Astrocyte (in vitro differentiated cells and primary cell): Measurements from ENCODE around the gene MKKS. TPM values are rescaled to one million over a fixed set of nuclear protein-coding genes. Genes with fewer than 3 reads are reported as not detected.

Experiments
- DNase-seq: peaks from one replicate; pipeline ENCODE4 v3.0.0-alpha.2; 2010; ENCODE audit warnings: low read depth
- FAIRE-seq: peaks from 2 replicates; lab custom pipeline; 2011; peaks lifted over from hg19 to GRCh38; lab: Jason Lieb, UNC
- H2AFZ ChIP-seq: 2 replicates; pipeline ENCODE4 v1.6.0; 2012; ENCODE audit warnings: low read depth, low read length, inconsistent platforms
- H3K27ac ChIP-seq: 2 replicates; pipeline ENCODE4 v1.5.1; 2011; ENCODE audit warnings: low read depth, low read length, inconsistent platforms
- H3K27me3 ChIP-seq: 2 replicates; pipeline ENCODE4 v1.6.0; 2011; ENCODE audit warnings: low read length, inconsistent platforms; ENCODE audit not compliant: insufficient read depth
- H3K36me3 ChIP-seq: 2 replicates; pipeline ENCODE4 v1.5.1; 2011; ENCODE audit warnings: low read length, inconsistent platforms; ENCODE audit not compliant: insufficient read depth
- H3K4me1 ChIP-seq: 2 replicates; pipeline ENCODE4 v1.5.1; 2011; ENCODE audit warnings: low read length, inconsistent platforms; ENCODE audit not compliant: insufficient read depth
- H3K4me2 ChIP-seq: 2 replicates; pipeline ENCODE4 v1.6.0; 2012; ENCODE audit warnings: low read length, inconsistent platforms
- H3K4me3 ChIP-seq: 2 replicates; pipeline ENCODE4 v1.5.1; 2011; ENCODE audit warnings: low read depth, mild to moderate bottlenecking, low read length, inconsistent platforms; ENCODE audit not compliant: insufficient read depth
- H3K79me2 ChIP-seq: 2 replicates; pipeline ENCODE4 v1.6.0; 2012; ENCODE audit warnings: mild to moderate bottlenecking, low read length, inconsistent platforms; ENCODE audit not compliant: insufficient read depth
- H3K9ac ChIP-seq: 2 replicates; pipeline ENCODE4 v1.6.0; 2012; ENCODE audit warnings: mild to moderate bottlenecking, low read length, inconsistent platforms
- H3K9me3 ChIP-seq: 2 replicates; pipeline ENCODE4 v1.5.1; 2012; ENCODE audit warnings: low read depth, mild to moderate bottlenecking, low read length, inconsistent platforms; ENCODE audit not compliant: insufficient read depth
- H4K20me1 ChIP-seq: 2 replicates; pipeline ENCODE4 v1.6.0; 2012; ENCODE audit warnings: low read length, inconsistent platforms; ENCODE audit not compliant: insufficient read depth
- H3K27ac Mint-ChIP-seq: one replicate; pipeline ENCODE4 v1.8.0; 2021; ENCODE audit warnings: mild to moderate bottlenecking, mixed read lengths; ENCODE audit not compliant: unreplicated experiment
- H3K27me3 Mint-ChIP-seq: one replicate; pipeline ENCODE4 v1.8.0; 2021; ENCODE audit warnings: low read depth, mixed read lengths; ENCODE audit not compliant: unreplicated experiment
- H3K36me3 Mint-ChIP-seq: one replicate; pipeline ENCODE4 v1.8.0; 2021; ENCODE audit warnings: low read depth, mixed read lengths; ENCODE audit not compliant: unreplicated experiment
- H3K4me1 Mint-ChIP-seq: one replicate; pipeline ENCODE4 v1.8.0; 2021; ENCODE audit warnings: low read depth, mixed read lengths; ENCODE audit not compliant: unreplicated experiment
- H3K4me3 Mint-ChIP-seq: one replicate; pipeline ENCODE4 v1.8.0; 2021; ENCODE audit warnings: mild to moderate bottlenecking, moderate library complexity, mixed read lengths; ENCODE audit not compliant: unreplicated experiment
- H3K9me3 Mint-ChIP-seq: one replicate; pipeline ENCODE4 v1.8.0; 2021; ENCODE audit warnings: mild to moderate bottlenecking, mixed read lengths; ENCODE audit not compliant: unreplicated experiment
- EZH2 ChIP-seq: IDR thresholded peaks from 2 replicates; pipeline ENCODE4 v1.6.1; 2012; ENCODE audit warnings: mild to moderate bottlenecking, low read length, inconsistent platforms; ENCODE audit not compliant: insufficient read depth
- total RNA-seq: library from RNA; stranded (reverse); gene quantifications from 2 replicates; pipeline ENCODE4 v1.2.1, GENCODE V29; 2021
- TF ChIP-seq, protein P1 (sequence below): IDR thresholded peaks from 2 replicates; pipeline ENCODE4 v1.5.1; 2011; ENCODE audit warnings: low read depth, mild to moderate bottlenecking, inconsistent platforms, low read length, moderate library complexity; ENCODE audit not compliant: insufficient read depth

MKKS gene
- total RNA-seq, 1 donor from 2014 or later, result 13.4 TPM

DNA sequence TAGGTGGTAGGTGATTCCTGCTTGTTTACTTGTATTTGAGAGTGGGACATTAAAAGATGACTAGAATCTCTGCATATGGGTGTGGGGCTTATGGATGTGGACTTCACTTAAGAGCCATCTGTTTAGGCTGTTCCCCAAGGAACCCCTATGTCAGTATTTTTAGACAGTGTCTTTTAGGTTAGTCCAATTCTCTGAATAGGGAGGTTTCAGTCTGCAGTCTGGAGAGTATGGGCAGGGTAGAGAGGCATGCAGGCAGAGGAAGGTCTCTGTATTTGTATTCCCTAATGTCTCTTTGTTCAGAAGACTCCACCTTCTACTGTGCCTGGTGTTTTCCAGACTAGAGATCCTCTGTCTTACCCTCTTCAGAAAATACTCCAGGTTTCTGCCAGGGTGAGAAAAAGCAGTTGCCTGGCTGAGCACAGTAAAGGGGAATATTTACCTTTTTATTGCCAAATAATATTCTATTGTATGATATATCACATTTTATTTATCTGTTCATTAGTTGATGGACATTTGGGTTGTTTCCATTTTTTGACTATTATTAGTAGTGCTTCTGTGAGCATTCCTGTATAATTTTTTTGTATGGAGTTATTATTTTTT is 20.2 kb upstream of the MKKS start:
- H3K27ac Mint-ChIP-seq, result no peak overlapping the region
- no peaks in the 10 kb centered on the region for H3K36me3 ChIP-seq
- H3K79me2 ChIP-seq, result no peaks in the 10 kb centered on the region
- peaks cover 2% of the 10 kb centered on the region for H3K36me3 Mint-ChIP-seq
- no peaks in the 10 kb centered on the region for H3K27me3 Mint-ChIP-seq
- H4K20me1 ChIP-seq, result no peaks in the 10 kb centered on the region
- TF ChIP-seq, protein P1, sequence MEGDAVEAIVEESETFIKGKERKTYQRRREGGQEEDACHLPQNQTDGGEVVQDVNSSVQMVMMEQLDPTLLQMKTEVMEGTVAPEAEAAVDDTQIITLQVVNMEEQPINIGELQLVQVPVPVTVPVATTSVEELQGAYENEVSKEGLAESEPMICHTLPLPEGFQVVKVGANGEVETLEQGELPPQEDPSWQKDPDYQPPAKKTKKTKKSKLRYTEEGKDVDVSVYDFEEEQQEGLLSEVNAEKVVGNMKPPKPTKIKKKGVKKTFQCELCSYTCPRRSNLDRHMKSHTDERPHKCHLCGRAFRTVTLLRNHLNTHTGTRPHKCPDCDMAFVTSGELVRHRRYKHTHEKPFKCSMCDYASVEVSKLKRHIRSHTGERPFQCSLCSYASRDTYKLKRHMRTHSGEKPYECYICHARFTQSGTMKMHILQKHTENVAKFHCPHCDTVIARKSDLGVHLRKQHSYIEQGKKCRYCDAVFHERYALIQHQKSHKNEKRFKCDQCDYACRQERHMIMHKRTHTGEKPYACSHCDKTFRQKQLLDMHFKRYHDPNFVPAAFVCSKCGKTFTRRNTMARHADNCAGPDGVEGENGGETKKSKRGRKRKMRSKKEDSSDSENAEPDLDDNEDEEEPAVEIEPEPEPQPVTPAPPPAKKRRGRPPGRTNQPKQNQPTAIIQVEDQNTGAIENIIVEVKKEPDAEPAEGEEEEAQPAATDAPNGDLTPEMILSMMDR, result no peak
- no peak for TF ChIP-seq EZH2
- H3K4me1 ChIP-seq, result peaks cover 5% of the 10 kb centered on the region
- no peaks in the 10 kb centered on the region for H3K27me3 ChIP-seq
- no peak overlapping the region for H3K4me3 ChIP-seq
- no peak overlapping the region for H2AFZ ChIP-seq
- no peak overlapping the region for H3K4me2 ChIP-seq
- H3K9me3 Mint-ChIP-seq, result peaks cover 3% of the 10 kb centered on the region
- no peak overlapping the region for H3K9ac ChIP-seq
- H3K9me3 ChIP-seq, result no peaks in the 10 kb centered on the region
- H3K4me1 Mint-ChIP-seq, result peaks cover 3% of the 10 kb centered on the region
- no peak overlapping the region for H3K4me3 Mint-ChIP-seq
- DNase-seq, result no peak
- no peak for FAIRE-seq
- no peak overlapping the region for H3K27ac ChIP-seq

DNA sequence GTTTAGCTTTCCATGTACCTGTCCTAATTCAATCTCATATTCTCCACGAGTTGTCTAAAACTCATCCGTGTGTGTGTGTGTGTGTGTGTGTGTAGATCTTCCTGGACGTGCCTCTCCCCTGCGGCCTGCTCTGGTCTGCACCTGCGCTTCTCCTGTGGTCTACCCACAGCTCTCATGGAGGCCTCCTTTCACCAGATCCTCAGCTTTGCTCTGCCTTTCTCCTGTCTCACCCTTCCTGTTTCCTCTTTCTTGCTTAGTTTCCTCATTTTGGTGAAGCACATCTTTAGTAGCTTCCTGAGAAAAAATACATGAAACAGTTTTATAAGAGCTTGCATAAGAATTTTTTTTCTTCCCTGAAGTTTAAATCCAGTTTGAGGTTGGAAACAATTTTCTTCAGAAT is 19.2 kb upstream of the MKKS start:
- peaks cover under 1% of the 10 kb centered on the region for H3K9me3 Mint-ChIP-seq
- no peak for FAIRE-seq

DNA sequence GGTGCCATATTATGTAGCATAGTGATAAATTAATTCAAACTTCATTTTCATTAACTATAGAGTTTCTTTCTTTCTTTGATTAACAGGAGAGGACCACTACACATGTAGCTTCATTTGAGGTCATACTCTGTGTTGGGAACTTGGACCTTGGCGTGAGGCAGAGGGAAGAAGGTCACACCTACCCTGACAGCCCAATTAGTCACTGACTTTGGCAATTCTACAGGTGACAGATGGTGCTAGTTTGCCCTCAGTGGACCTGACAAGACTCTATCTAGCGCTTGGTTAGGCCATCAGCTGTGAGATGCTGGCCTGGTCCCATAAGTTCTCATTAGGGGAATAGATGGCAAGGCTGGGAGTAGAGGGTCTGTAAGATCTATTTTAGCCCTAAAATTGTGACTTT is 15.2 kb upstream of the MKKS start:
- H3K27ac Mint-ChIP-seq, result no peak overlapping the region
- Histone ChIP-seq H4K20me1 (no peaks in the 10 kb centered on the region), H3K27ac (no peak overlapping the region), H3K36me3 (no peaks in the 10 kb centered on the region), H3K79me2 (peaks cover 3% of the 10 kb centered on the region), H3K27me3 (no peaks in the 10 kb centered on the region), H3K4me1 (peaks cover 5% of the 10 kb centered on the region), H2AFZ (no peak overlapping the region), H3K9ac (no peak overlapping the region), H3K4me3 (no peak overlapping the region), H3K4me2 (no peak overlapping the region), H3K9me3 (no peaks in the 10 kb centered on the region)
- no peak for FAIRE-seq
- no peaks in the 10 kb centered on the region for H3K9me3 Mint-ChIP-seq
- H3K27me3 Mint-ChIP-seq, result no peaks in the 10 kb centered on the region
- H3K4me1 Mint-ChIP-seq, result peaks cover 6% of the 10 kb centered on the region
- TF ChIP-seq, protein P1, result no peak
- no peak for TF ChIP-seq EZH2
- H3K4me3 Mint-ChIP-seq, result no peak overlapping the region
- no peak for DNase-seq
- peaks cover 3% of the 10 kb centered on the region for H3K36me3 Mint-ChIP-seq

More for the DNA sequence above, 19.2 kb upstream of the MKKS start:
- H3K27me3 Mint-ChIP-seq, result no peaks in the 10 kb centered on the region
- Histone ChIP-seq H3K4me1 (peaks cover 5% of the 10 kb centered on the region), H3K9me3 (no peaks in the 10 kb centered on the region), H2AFZ (no peak overlapping the region), H3K27ac (no peak overlapping the region), H4K20me1 (no peaks in the 10 kb centered on the region), H3K27me3 (no peaks in the 10 kb centered on the region), H3K4me2 (no peak overlapping the region), H3K36me3 (no peaks in the 10 kb centered on the region), H3K79me2 (peaks cover 1% of the 10 kb centered on the region), H3K9ac (no peak overlapping the region), H3K4me3 (no peak overlapping the region)
- TF ChIP-seq, protein P1, result no peak
- no peak for TF ChIP-seq EZH2
- no peak overlapping the region for H3K27ac Mint-ChIP-seq
- no peak overlapping the region for H3K4me3 Mint-ChIP-seq
- peaks cover 3% of the 10 kb centered on the region for H3K4me1 Mint-ChIP-seq
- peaks cover 1% of the 10 kb centered on the region for H3K36me3 Mint-ChIP-seq
- DNase-seq, result no peak
